Fibroblast of lung (primary cell): ENCODE results near the gene USP24. TPM values are rescaled to one million over a fixed set of nuclear protein-coding genes. Genes with fewer than 3 reads are reported as not detected.

Source experiments
- DNase-seq, 2 donors: peaks; one replicate each; pipeline versions ENCODE4 v3.0.0 to v3.0.0-alpha.2; 2010; ENCODE audit warnings: low read depth in 2 of 2
- H2AFZ ChIP-seq: 2 replicates; pipeline ENCODE4 v1.5.1; 2012; ENCODE audit warnings: low read length, control low read depth, inconsistent platforms
- H3K27ac ChIP-seq: 2 replicates; pipeline ENCODE4 v1.5.1; 2011; ENCODE audit warnings: low read length, control low read depth; ENCODE audit not compliant: insufficient read depth
- H3K27me3 ChIP-seq: 2 replicates; pipeline ENCODE4 v1.5.1; 2011; ENCODE audit warnings: mild to moderate bottlenecking, low read length; ENCODE audit not compliant: control insufficient read depth, insufficient read depth
- H3K36me3 ChIP-seq: 2 replicates; pipeline ENCODE4 v1.5.1; 2011; ENCODE audit warnings: low read length; ENCODE audit not compliant: control insufficient read depth, insufficient read depth
- H3K4me1 ChIP-seq: 2 replicates; pipeline ENCODE4 v1.5.1; 2011; ENCODE audit warnings: low read length; ENCODE audit not compliant: control insufficient read depth, insufficient read depth; ENCODE audit errors: extremely low read depth
- H3K4me2 ChIP-seq: 2 replicates; pipeline ENCODE4 v1.5.1; 2011; ENCODE audit warnings: low read length, control low read depth; ENCODE audit not compliant: insufficient read depth; ENCODE audit errors: extremely low read depth
- H3K4me3 ChIP-seq, 4 experiments: fragments of 200-600 bp in 1 of 4; sonication (generic) in 1 of 4; replicated peaks in 1 of 4; 2 replicates each; pipeline ENCODE4 v1.5.1; 2011 to 2016; ENCODE audit warnings: low read length in 4 of 4, low read depth in 3 of 4, mild to moderate bottlenecking in 3 of 4, control low read depth in 2 of 4, inconsistent platforms in 1 of 4, mixed read lengths in 1 of 4; ENCODE audit not compliant: insufficient read depth in 1 of 4; ENCODE audit errors: control extremely low read depth in 1 of 4
- H3K79me2 ChIP-seq: 2 replicates; pipeline ENCODE4 v1.5.1; 2012; ENCODE audit warnings: mild to moderate bottlenecking, low read length, inconsistent platforms; ENCODE audit not compliant: control insufficient read depth, insufficient read depth
- H3K9ac ChIP-seq: 2 replicates; pipeline ENCODE4 v1.5.1; 2011; ENCODE audit warnings: mild to moderate bottlenecking, low read length, control low read depth; ENCODE audit not compliant: insufficient read depth
- H3K9me3 ChIP-seq: 2 replicates; pipeline ENCODE4 v1.5.1; 2012; ENCODE audit warnings: low read depth, low read length; ENCODE audit not compliant: control insufficient read depth, insufficient read depth
- H4K20me1 ChIP-seq: 2 replicates; pipeline ENCODE4 v1.5.1; 2011; ENCODE audit warnings: low read length; ENCODE audit not compliant: control insufficient read depth, insufficient read depth; ENCODE audit errors: extremely low read depth
- CTCF ChIP-seq, 2 donors: IDR thresholded peaks in 1 of 2; conservative IDR thresholded peaks in 1 of 2; 1 replicate in 1 of 2; 2 replicates in 1 of 2; pipeline ENCODE4 v1.5.1; 2011 to 2012; ENCODE audit warnings: low read length in 2 of 2, control low read depth in 1 of 2, inconsistent platforms in 1 of 2, low read depth in 1 of 2, mild to moderate bottlenecking in 1 of 2
- EZH2 ChIP-seq: IDR thresholded peaks from 2 replicates; pipeline ENCODE4 v1.5.1; 2012; ENCODE audit warnings: low read length, control low read depth, mild to moderate bottlenecking; ENCODE audit errors: missing control alignments
- polyA plus RNA-seq, 2 donors: library from polyadenylated mRNA; depleted of rRNA in 1 of 2; stranded (reverse) in 1 of 2; unstranded in 1 of 2; fragments of >200 nt; gene quantifications; 2 replicates each; pipeline ENCODE4 v1.2.1, GENCODE V29; 2011 to 2012; ENCODE audit warnings: missing spikeins in 1 of 2
- total RNA-seq: library from RNA; depleted of rRNA; stranded (reverse); fragments of >200 nt; gene quantifications from 2 replicates; pipeline ENCODE4 v1.2.1, GENCODE V29; 2014

The USP24 gene
- total and polyA plus RNA-seq, 2 donors (not counting 1 experiment from before 2014, with no cell fraction given): 16.4 to 63.9 TPM

GRCh38 chr1:55184859-55185258, 30.3 kb downstream of the USP24 start:
- Histone ChIP-seq H3K9ac (no peak overlapping the region), H3K4me1 (no peaks in the 10 kb centered on the region), H3K27ac (no peak overlapping the region), H4K20me1 (no peaks in the 10 kb centered on the region), H3K27me3 (no peaks in the 10 kb centered on the region), H3K4me2 (no peak overlapping the region), H3K79me2 (peaks cover 78% of the 10 kb centered on the region), H3K9me3 (no peaks in the 10 kb centered on the region), H3K4me3 (no peak overlapping the region), H2AFZ (no peak overlapping the region), H3K36me3 (no peaks in the 10 kb centered on the region)
- DNase-seq: no peak
- TF ChIP-seq EZH2: no peak
- no peak for TF ChIP-seq CTCF (conservative IDR thresholded peaks at IDR 0.05 in 1 of 2, IDR thresholded peaks at IDR 0.05 in 1 of 2; ENCODE audit: low read depth in 1 of 2, low read length in 2 of 2)

GRCh38 chr1:55181666-55182065, 33.5 kb downstream of the USP24 start:
- Histone ChIP-seq H3K4me2 (no peak overlapping the region), H3K27ac (no peak overlapping the region), H3K9ac (no peak overlapping the region), H4K20me1 (no peaks in the 10 kb centered on the region), H3K79me2 (peaks cover 66% of the 10 kb centered on the region), H3K27me3 (no peaks in the 10 kb centered on the region), H3K4me3 (no peak overlapping the region), H3K36me3 (no peaks in the 10 kb centered on the region), H3K9me3 (no peaks in the 10 kb centered on the region), H2AFZ (no peak overlapping the region), H3K4me1 (no peaks in the 10 kb centered on the region)
- no peak for DNase-seq
- TF ChIP-seq CTCF (conservative IDR thresholded peaks at IDR 0.05 in 1 of 2, IDR thresholded peaks at IDR 0.05 in 1 of 2; ENCODE audit: low read depth in 1 of 2, low read length in 2 of 2) (no peak), EZH2 (no peak)

DNA sequence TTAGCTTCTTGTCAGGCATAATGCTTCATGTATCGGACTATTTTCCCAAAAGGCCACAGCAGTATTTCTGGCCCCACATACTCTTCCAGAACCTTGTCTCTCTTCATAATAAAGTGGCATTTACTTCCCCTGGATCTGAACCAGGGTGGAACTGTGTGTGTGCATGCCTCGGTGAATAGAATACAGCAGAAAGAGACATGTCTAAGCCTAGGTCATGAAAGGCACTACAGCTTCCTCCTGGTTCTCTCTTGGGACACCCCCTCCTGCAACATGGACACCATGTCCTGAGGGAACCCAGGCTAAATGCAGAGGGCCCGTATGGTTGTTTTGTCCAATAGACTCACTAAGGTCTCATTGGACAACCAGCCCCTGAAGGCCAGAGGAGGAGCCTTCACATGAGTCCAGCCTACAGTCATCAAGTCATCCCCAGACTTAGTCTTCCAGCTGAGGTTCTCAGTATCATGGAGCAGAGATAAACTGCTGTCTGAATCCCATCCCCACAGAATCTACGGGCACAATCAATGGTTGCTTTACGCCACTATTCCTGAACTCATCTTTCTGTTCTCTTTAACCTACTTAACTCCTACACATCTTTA, 35.0 kb downstream of the USP24 start:
- H4K20me1 ChIP-seq: no peaks in the 10 kb centered on the region
- no peaks in the 10 kb centered on the region for H3K4me1 ChIP-seq
- no peaks in the 10 kb centered on the region for H3K36me3 ChIP-seq
- no peak overlapping the region for H3K27ac ChIP-seq
- no peaks in the 10 kb centered on the region for H3K27me3 ChIP-seq
- TF ChIP-seq CTCF (conservative IDR thresholded peaks at IDR 0.05 in 1 of 2, IDR thresholded peaks at IDR 0.05 in 1 of 2; ENCODE audit: low read depth in 1 of 2, low read length in 2 of 2) (no peak), EZH2 (no peak)
- no peaks in the 10 kb centered on the region for H3K9me3 ChIP-seq
- DNase-seq: no peak
- H3K79me2 ChIP-seq: peaks cover 53% of the 10 kb centered on the region
- no peak overlapping the region for H2AFZ ChIP-seq
- H3K4me2 ChIP-seq: no peak overlapping the region
- H3K9ac ChIP-seq: no peak overlapping the region
- H3K4me3 ChIP-seq: no peak overlapping the region
